Mesendoderm (in vitro differentiated cells): ENCODE data around the gene TNS3.
"Not testable (repeated sequence)": the region's sequence is repeated elsewhere in the genome, so short reads cannot be mapped to it uniquely, and the experiment has no call there.

Source experiments
- DNase-seq: peaks from one replicate; pipeline ENCODE4 v3.0.0; 2013
- H2AK5ac ChIP-seq: 2 replicates; pipeline ENCODE4 v1.6.1; 2013; ENCODE audit warnings: low read length, inconsistent platforms
- H2BK120ac ChIP-seq: 2 replicates; pipeline ENCODE4 v1.6.1; 2013; ENCODE audit warnings: low read depth, mild to moderate bottlenecking, low read length, moderate library complexity, mixed read lengths
- H2BK15ac ChIP-seq: replicated peaks from 2 replicates; pipeline ENCODE4 v1.6.1; 2013; ENCODE audit warnings: low read depth, mild to moderate bottlenecking, moderate library complexity
- H2BK5ac ChIP-seq: 2 replicates; pipeline ENCODE4 v1.6.1; 2013; ENCODE audit warnings: low read length, inconsistent platforms
- H3K18ac ChIP-seq: 2 replicates; pipeline ENCODE4 v1.6.1; 2013; ENCODE audit warnings: mild to moderate bottlenecking, low read length, mixed read lengths
- H3K23ac ChIP-seq: one replicate; pipeline ENCODE4 v1.6.1; 2013; ENCODE audit warnings: low read length
- H3K27ac ChIP-seq: 2 replicates; pipeline ENCODE4 v1.5.1; 2013; ENCODE audit warnings: low read depth, mild to moderate bottlenecking, inconsistent platforms, low read length, moderate library complexity
- H3K27me3 ChIP-seq: 2 replicates; pipeline ENCODE4 v1.6.1; 2013; ENCODE audit warnings: low read length, control low read depth, mild to moderate bottlenecking, inconsistent platforms; ENCODE audit not compliant: insufficient read depth, poor library complexity
- H3K36me3 ChIP-seq: 2 replicates; pipeline ENCODE4 v1.6.1; 2013; ENCODE audit warnings: low read length, inconsistent platforms; ENCODE audit not compliant: control insufficient read depth, insufficient read depth
- H3K4ac ChIP-seq: one replicate; pipeline ENCODE4 v1.6.1; 2013; ENCODE audit warnings: low read depth, mild to moderate bottlenecking, low read length, moderate library complexity
- H3K4me1 ChIP-seq: 2 replicates; pipeline ENCODE4 v1.6.1; 2013; ENCODE audit warnings: low read depth, low read length, inconsistent platforms; ENCODE audit not compliant: control insufficient read depth
- H3K4me2 ChIP-seq: 2 replicates; pipeline ENCODE4 v1.6.1; 2013; ENCODE audit warnings: low read length
- H3K4me3 ChIP-seq: 2 replicates; pipeline ENCODE4 v1.5.1; 2013; ENCODE audit warnings: mild to moderate bottlenecking, low read length
- H3K56ac ChIP-seq: one replicate; pipeline ENCODE4 v1.6.1; 2013; ENCODE audit warnings: low read length
- H3K79me1 ChIP-seq: 2 replicates; pipeline ENCODE4 v1.6.1; 2013; ENCODE audit warnings: low read length, inconsistent platforms
- H3K79me2 ChIP-seq: 2 replicates; pipeline ENCODE4 v1.6.1; 2013; ENCODE audit warnings: mild to moderate bottlenecking, low read length; ENCODE audit not compliant: control insufficient read depth, insufficient read depth
- H3K9ac ChIP-seq: 2 replicates; pipeline ENCODE4 v1.6.1; 2013; ENCODE audit warnings: low read length, inconsistent platforms
- H4K5ac ChIP-seq: one replicate; pipeline ENCODE4 v1.6.1; 2013; ENCODE audit warnings: low read length
- H4K8ac ChIP-seq: one replicate; pipeline ENCODE4 v1.6.1; 2013; ENCODE audit warnings: low read depth, mild to moderate bottlenecking, control low read depth, low read length, moderate library complexity
- WGBS: extraction: QIAGEN DNeasy Blood & Tissue Kit; methylation state at CpG from one replicate; pipeline ENCODE4 v1.1.7; 2013; ENCODE audit warnings: low lambda C conversion rate, missing lambda C conversion rate; ENCODE audit not compliant: insufficient coverage; ENCODE audit errors: extremely low coverage; 5-methylcytosine and 5-hydroxymethylcytosine counted together

The TNS3 gene

GRCh38 chr7:47591655-47592572, 10.0 kb upstream of the TNS3 start:
- Histone ChIP-seq H3K4me3 (no peak overlapping the region), H2BK15ac (no peak overlapping the region), H3K79me1 (no peaks in the 10 kb centered on the region), H3K27me3 (no peaks in the 10 kb centered on the region), H2BK120ac (no peak overlapping the region), H3K18ac (peak overlapping the region; percentile 8), H3K56ac (no peak overlapping the region), H3K23ac (no peak overlapping the region), H2AK5ac (no peak overlapping the region), H3K79me2 (no peaks in the 10 kb centered on the region), H3K9ac (no peak overlapping the region), H4K8ac (no peak overlapping the region), H3K4ac (no peak overlapping the region), H4K5ac (no peak overlapping the region), H3K36me3 (no peaks in the 10 kb centered on the region), H2BK5ac (no peak overlapping the region), H3K4me1 (no peaks in the 10 kb centered on the region), H3K4me2 (no peak overlapping the region), H3K27ac (no peak overlapping the region)
- peak; percentile 82 for DNase-seq
- WGBS: no CpG with 5 or more reads among the region's 17 CpGs

- Histone ChIP-seq H4K8ac (no peak overlapping the region), H3K27ac (no peak overlapping the region), H3K36me3 (no peaks in the 10 kb centered on the region), H3K4me2 (no peak overlapping the region), H2AK5ac (no peak overlapping the region), H2BK15ac (no peak overlapping the region), H3K18ac (no peak overlapping the region), H3K9ac (no peak overlapping the region), H3K4ac (no peak overlapping the region), H2BK120ac (no peak overlapping the region), H3K4me1 (no peaks in the 10 kb centered on the region), H3K79me2 (no peaks in the 10 kb centered on the region), H3K56ac (no peak overlapping the region), H3K79me1 (no peaks in the 10 kb centered on the region), H2BK5ac (no peak overlapping the region), H3K27me3 (no peaks in the 10 kb centered on the region), H3K23ac (no peak overlapping the region), H4K5ac (no peak overlapping the region), H3K4me3 (no peak overlapping the region)
- no CpG with 5 or more reads among the region's 8 CpGs for WGBS
- no peak for DNase-seq
These were observed 9.3 kb upstream of the TNS3 start for GRCh38 chr7:47591089-47591654.

GRCh38 chr7:47590215-47590614, 8.3 kb upstream of the TNS3 start:
- not testable (repeated sequence) for H3K36me3 ChIP-seq, H4K8ac ChIP-seq, H2BK120ac ChIP-seq, H3K4me3 ChIP-seq, H3K79me2 ChIP-seq, H2BK15ac ChIP-seq, H3K4ac ChIP-seq, H3K27me3 ChIP-seq, H3K27ac ChIP-seq, H3K79me1 ChIP-seq, H3K4me1 ChIP-seq, H2BK5ac ChIP-seq, H3K9ac ChIP-seq, H3K4me2 ChIP-seq, DNase-seq, H2AK5ac ChIP-seq, H3K56ac ChIP-seq, H4K5ac ChIP-seq, H3K18ac ChIP-seq, H3K23ac ChIP-seq
- no CpG with 5 or more reads among the region's 5 CpGs for WGBS

GRCh38 chr7:47588704-47589225, 6.9 kb upstream of the TNS3 start:
- H3K23ac ChIP-seq: no peak overlapping the region
- H3K56ac ChIP-seq: no peak overlapping the region
- H3K4ac ChIP-seq: no peak overlapping the region
- H3K27ac ChIP-seq: no peak overlapping the region
- no peaks in the 10 kb centered on the region for H3K4me1 ChIP-seq
- no peak overlapping the region for H4K5ac ChIP-seq
- no peaks in the 10 kb centered on the region for H3K79me2 ChIP-seq
- no peak overlapping the region for H3K18ac ChIP-seq
- H2AK5ac ChIP-seq: no peak overlapping the region
- H3K79me1 ChIP-seq: no peaks in the 10 kb centered on the region
- no peak for DNase-seq
- no peak overlapping the region for H2BK15ac ChIP-seq
- no peak overlapping the region for H2BK5ac ChIP-seq
- H4K8ac ChIP-seq: no peak overlapping the region
- H3K9ac ChIP-seq: no peak overlapping the region
- no peak overlapping the region for H2BK120ac ChIP-seq
- no CpG with 5 or more reads among the region's 8 CpGs for WGBS
- H3K27me3 ChIP-seq: no peaks in the 10 kb centered on the region
- H3K4me2 ChIP-seq: no peak overlapping the region
- no peaks in the 10 kb centered on the region for H3K36me3 ChIP-seq
- no peak overlapping the region for H3K4me3 ChIP-seq

GRCh38 chr7:47587976-47588375, 6.1 kb upstream of the TNS3 start:
- WGBS: no CpG with 5 or more reads among the region's 9 CpGs
- DNase-seq: no peak
- Histone ChIP-seq H3K79me1 (no peaks in the 10 kb centered on the region), H3K56ac (no peak overlapping the region), H3K18ac (no peak overlapping the region), H3K4me1 (no peaks in the 10 kb centered on the region), H3K4me2 (no peak overlapping the region), H3K27me3 (no peaks in the 10 kb centered on the region), H3K79me2 (no peaks in the 10 kb centered on the region), H3K4ac (no peak overlapping the region), H4K8ac (no peak overlapping the region), H2BK15ac (no peak overlapping the region), H3K23ac (no peak overlapping the region), H3K36me3 (no peaks in the 10 kb centered on the region), H2BK120ac (no peak overlapping the region), H3K4me3 (no peak overlapping the region), H3K9ac (no peak overlapping the region), H2AK5ac (no peak overlapping the region), H3K27ac (no peak overlapping the region), H2BK5ac (no peak overlapping the region), H4K5ac (no peak overlapping the region)
